Endothelial cell of umbilical vein (primary cell): Measurements from ENCODE around the gene SBF1. TPM values are rescaled to one million over a fixed set of nuclear protein-coding genes. Genes with fewer than 3 reads are reported as not detected.

Experiments used
- BruUV-seq: library from RNA; stranded (reverse); fragments of 400-500 nt; replicated peaks from 2 replicates; lab custom pipeline; 2021; lab: Mats Ljungman, UMichigan
- CTCF ChIA-PET: fragments of 300-600, 350-600 bp; sonication (Branson Sonifier 250); formaldehyde crosslinking; loops from one replicate; lab custom pipeline; 2021; ENCODE audit warnings: antibody characterized with exemption, inconsistent platforms; lab: Charles Lee
- POLR2A ChIA-PET: fragments of 300-600, 350-600 bp; sonication (Branson Sonifier 250); formaldehyde crosslinking; loops from one replicate; lab custom pipeline; 2021; ENCODE audit warnings: antibody characterized with exemption, inconsistent platforms; lab: Charles Lee
- DNase-seq: peaks from one replicate; pipeline ENCODE4 v3.0.0-alpha.2; 2011; ENCODE audit warnings: low read depth, low spot score
- FAIRE-seq: peaks from 2 replicates; lab custom pipeline; 2011; peaks lifted over from hg19 to GRCh38; lab: Jason Lieb, UNC
- H2AFZ ChIP-seq: 2 replicates; pipeline ENCODE4 v1.6.0; 2012; ENCODE audit warnings: low read depth, low read length, control low read depth, inconsistent platforms
- H3K27ac ChIP-seq: 2 replicates; pipeline ENCODE4 v1.5.1; 2011; ENCODE audit warnings: low read depth, mild to moderate bottlenecking, control low read depth, low read length, moderate library complexity; ENCODE audit not compliant: insufficient read depth
- H3K27me3 ChIP-seq, 2 experiments: 2 replicates each; pipeline versions ENCODE4 v1.6.0 to v1.6.1; 2011; ENCODE audit warnings: low read length in 2 of 2, mixed read lengths in 1 of 2; ENCODE audit not compliant: control insufficient read depth in 2 of 2, insufficient read depth in 2 of 2
- H3K36me3 ChIP-seq, 2 experiments: 2 replicates in 1 of 2; 3 replicates in 1 of 2; pipeline ENCODE4 v1.5.1; 2011; ENCODE audit warnings: low read length in 2 of 2, mild to moderate bottlenecking in 1 of 2, moderate library complexity in 1 of 2; ENCODE audit not compliant: control insufficient read depth in 2 of 2, insufficient read depth in 2 of 2; ENCODE audit errors: extremely low read depth in 1 of 2
- H3K4me1 ChIP-seq: 3 replicates; pipeline ENCODE4 v1.5.1; 2011; ENCODE audit warnings: mild to moderate bottlenecking, low read length; ENCODE audit not compliant: control insufficient read depth, insufficient read depth; ENCODE audit errors: extremely low read depth
- H3K4me2 ChIP-seq: 2 replicates; pipeline ENCODE4 v1.6.1; 2011; ENCODE audit warnings: low read length, control low read depth, mixed read lengths; ENCODE audit not compliant: insufficient read depth
- H3K4me3 ChIP-seq, 3 experiments: fragments of 200-600 bp in 1 of 3; sonication (generic), shearing (Covaris generic) in 1 of 3; replicated peaks in 1 of 3; 2 replicates each; pipeline ENCODE4 v1.5.1; 2011 to 2016; ENCODE audit warnings: control low read depth in 3 of 3, low read length in 3 of 3, mild to moderate bottlenecking in 2 of 3, inconsistent platforms in 1 of 3, low read depth in 1 of 3, moderate library complexity in 1 of 3; ENCODE audit not compliant: insufficient read depth in 1 of 3
- H3K79me2 ChIP-seq: 2 replicates; pipeline ENCODE4 v1.6.0; 2012; ENCODE audit warnings: low read length, inconsistent platforms; ENCODE audit not compliant: control insufficient read depth, insufficient read depth
- H3K9ac ChIP-seq: replicated peaks from 2 replicates; pipeline ENCODE3; 2011; ENCODE audit warnings: low read length, control low read depth; ENCODE audit not compliant: insufficient read depth; ENCODE audit errors: extremely low read depth
- H3K9me1 ChIP-seq: replicated peaks from 3 replicates; pipeline ENCODE4 v1.6.0; 2011; ENCODE audit warnings: mild to moderate bottlenecking, low read length; ENCODE audit not compliant: control insufficient read depth, insufficient read depth; ENCODE audit errors: extremely low read depth
- H3K9me3 ChIP-seq: replicated peaks from 2 replicates; pipeline ENCODE4 v1.5.1; 2012; ENCODE audit warnings: low read length, inconsistent platforms; ENCODE audit not compliant: control insufficient read depth, insufficient read depth
- H4K20me1 ChIP-seq: replicated peaks from 2 replicates; pipeline ENCODE3; 2011; ENCODE audit warnings: mild to moderate bottlenecking, low read length; ENCODE audit not compliant: control insufficient read depth, insufficient read depth; ENCODE audit errors: extremely low read depth
- CTCF ChIP-seq, 2 donors: IDR thresholded peaks; 1 replicate in 1 of 2; 2 replicates in 1 of 2; pipeline ENCODE4 v1.5.1; 2011; ENCODE audit warnings: low read length in 2 of 2, mild to moderate bottlenecking in 2 of 2, moderate library complexity in 2 of 2, control low read depth in 1 of 2, inconsistent platforms in 1 of 2, low read depth in 1 of 2; ENCODE audit not compliant: insufficient read depth in 1 of 2; ENCODE audit errors: extremely low read depth in 1 of 2
- FOS ChIP-seq: IDR thresholded peaks from 2 replicates; pipeline ENCODE4 v1.6.1; 2011; ENCODE audit warnings: mild to moderate bottlenecking, low read length, moderate library complexity, borderline replicate concordance; ENCODE audit not compliant: insufficient read depth
- JUN ChIP-seq: IDR thresholded peaks from 2 replicates; pipeline ENCODE4 v1.6.1; 2011; ENCODE audit warnings: borderline replicate concordance, low read depth; ENCODE audit not compliant: insufficient read length, insufficient read depth
- MAX ChIP-seq: IDR thresholded peaks from 2 replicates; pipeline ENCODE4 v1.6.1; 2011; ENCODE audit not compliant: insufficient read depth, insufficient read length
- dilution Hi-C: fragments of 300-500 bp; cut with MboI; formaldehyde crosslinking; loops from one replicate; pipeline ENCODE4 v1.15.0; 2019; ENCODE audit warnings: low sequenced_read_pairs; ENCODE audit not compliant: extremely low pct_ligation_motif_present
- intact Hi-C: fragments of 100-400 bp; cut with micrococcal nuclease; formaldehyde crosslinking; loops from one replicate; pipeline ENCODE4 v1.10.0; 2022
- polyA plus RNA-seq, 4 experiments: library from polyadenylated mRNA; depleted of rRNA in 3 of 4; stranded (reverse) in 3 of 4; unstranded in 1 of 4; fragments of >200 nt; gene quantifications; 2 replicates each; pipeline versions ENCODE4 v1.2.1 to v1.2.3, GENCODE V29; 2011 to 2012; ENCODE audit warnings: missing spikeins in 1 of 4
- total RNA-seq: library from RNA; stranded (reverse); gene quantifications from 2 replicates; pipeline ENCODE4 v1.2.3, GENCODE V29; 2021

The SBF1 gene
- total and polyA plus RNA-seq, 2 donors (not counting 3 experiments of a cell fraction or from before 2014, with no cell fraction given) = 36.3 to 68.6 TPM

GRCh38 chr22:50504369-50505211 is 29.8 kb upstream of the SBF1 start:
- no peak overlapping the region for H2AFZ ChIP-seq
- H3K27me3 ChIP-seq = no peaks in the 10 kb centered on the region
- POLR2A ChIA-PET = no interaction called here
- dilution Hi-C loops = no loop called here
- TF ChIP-seq JUN = no peak
- no peak for TF ChIP-seq CTCF (IDR thresholded peaks at IDR 0.05; ENCODE audit: extremely low read depth in 1 of 2, insufficient read depth in 1 of 2, low read depth in 1 of 2, low read length in 2 of 2)
- TF ChIP-seq MAX = no peak
- TF ChIP-seq FOS = no peak
- H3K4me2 ChIP-seq = no peak overlapping the region
- H3K36me3 ChIP-seq = peaks cover 6 to 22% of the 10 kb centered on the region in 2 experiments
- H3K9ac ChIP-seq = no peak overlapping the region
- H3K9me3 ChIP-seq = no peaks in the 10 kb centered on the region
- H3K79me2 ChIP-seq = peaks cover 26% of the 10 kb centered on the region
- no TSS peak for BruUV-seq
- CTCF ChIA-PET = no interaction called here
- peaks cover 14% of the 10 kb centered on the region for H3K4me1 ChIP-seq
- no peak for DNase-seq
- H3K4me3 ChIP-seq = no peak overlapping the region
- H3K27ac ChIP-seq = no peak overlapping the region
- intact Hi-C loops = no loop called here
- H4K20me1 ChIP-seq = no peaks in the 10 kb centered on the region
- FAIRE-seq = no peak
- no peaks in the 10 kb centered on the region for H3K9me1 ChIP-seq
